PFSK-1 (cell line): Measurements from ENCODE around the gene SEPTIN1.

Experiments used
- FOXP2 ChIP-seq: optimal IDR thresholded peaks from 2 replicates; pipeline ENCODE3; 2011; ENCODE audit warnings: borderline replicate concordance, control low read depth, inconsistent platforms; ENCODE audit not compliant: insufficient read depth; ENCODE audit errors: extremely low read length, extremely low read depth
- POLR2AphosphoS5 ChIP-seq: IDR thresholded peaks from 2 replicates; pipeline ENCODE4 v1.6.1; 2012; ENCODE audit warnings: low read depth, mild to moderate bottlenecking, control low read depth, low read length, moderate library complexity
- SIN3A ChIP-seq: IDR thresholded peaks from 2 replicates; pipeline ENCODE4 v1.6.1; 2012; ENCODE audit warnings: mild to moderate bottlenecking, low read length, moderate library complexity, borderline replicate concordance; ENCODE audit not compliant: insufficient read depth
- TAF1 ChIP-seq: IDR thresholded peaks from 2 replicates; pipeline ENCODE4 v1.6.1; 2012; ENCODE audit warnings: low read length, control low read depth, borderline replicate concordance; ENCODE audit not compliant: insufficient read depth
- TF ChIP-seq, protein P1 (sequence below), 2 experiments: IDR thresholded peaks; 2 replicates each; pipeline versions ENCODE4 v1.6.1 to v1.8.0; 2011 to 2012; ENCODE audit warnings: low read depth in 2 of 2, low read length in 2 of 2, control low read depth in 1 of 2, inconsistent platforms in 1 of 2, mild to moderate bottlenecking in 1 of 2, moderate library complexity in 1 of 2; ENCODE audit not compliant: insufficient read depth in 1 of 2

DNA sequence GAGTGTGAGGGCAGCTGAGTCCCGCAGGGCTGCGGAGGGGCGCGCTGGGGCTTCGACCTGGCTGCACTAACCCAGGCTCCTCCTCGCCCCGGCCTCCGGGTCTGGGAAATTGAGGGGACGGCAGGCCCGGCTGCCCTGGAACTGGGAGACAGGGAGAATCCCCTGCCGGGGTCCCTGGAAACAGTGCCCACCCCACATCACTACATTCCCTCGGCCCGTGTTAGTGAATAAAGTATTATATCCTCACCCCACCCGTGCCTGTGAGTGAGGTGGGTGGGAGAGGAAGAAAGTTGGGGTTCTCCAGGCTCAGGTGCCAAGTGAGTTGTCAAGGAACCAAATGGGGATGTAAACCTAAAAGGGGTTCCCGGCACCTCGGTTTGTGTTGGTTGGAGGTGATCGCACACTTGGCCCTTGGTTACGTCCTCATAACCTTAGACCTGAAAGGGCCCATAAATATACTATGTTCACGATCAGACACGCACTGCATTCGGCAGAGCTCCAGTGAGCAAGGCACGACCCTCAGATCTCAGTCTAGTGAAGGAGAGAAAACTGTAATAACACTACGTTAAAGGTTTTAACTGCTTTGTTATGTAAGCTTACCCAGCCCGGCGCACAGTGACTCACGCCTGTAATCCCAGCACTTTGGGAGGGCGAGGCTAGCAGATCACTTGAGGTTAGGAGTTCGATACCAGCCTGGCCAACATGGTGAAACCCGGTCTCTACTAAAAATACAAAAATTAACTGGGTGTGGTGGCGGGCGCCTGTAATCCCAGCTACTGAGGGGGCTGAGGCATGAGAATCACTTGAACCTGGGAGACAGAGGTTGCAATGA is 36.2 kb upstream of the SEPTIN1 start:
- no peak for TF ChIP-seq SIN3A
- no peak for TF ChIP-seq POLR2AphosphoS5
- TF ChIP-seq, protein P1, sequence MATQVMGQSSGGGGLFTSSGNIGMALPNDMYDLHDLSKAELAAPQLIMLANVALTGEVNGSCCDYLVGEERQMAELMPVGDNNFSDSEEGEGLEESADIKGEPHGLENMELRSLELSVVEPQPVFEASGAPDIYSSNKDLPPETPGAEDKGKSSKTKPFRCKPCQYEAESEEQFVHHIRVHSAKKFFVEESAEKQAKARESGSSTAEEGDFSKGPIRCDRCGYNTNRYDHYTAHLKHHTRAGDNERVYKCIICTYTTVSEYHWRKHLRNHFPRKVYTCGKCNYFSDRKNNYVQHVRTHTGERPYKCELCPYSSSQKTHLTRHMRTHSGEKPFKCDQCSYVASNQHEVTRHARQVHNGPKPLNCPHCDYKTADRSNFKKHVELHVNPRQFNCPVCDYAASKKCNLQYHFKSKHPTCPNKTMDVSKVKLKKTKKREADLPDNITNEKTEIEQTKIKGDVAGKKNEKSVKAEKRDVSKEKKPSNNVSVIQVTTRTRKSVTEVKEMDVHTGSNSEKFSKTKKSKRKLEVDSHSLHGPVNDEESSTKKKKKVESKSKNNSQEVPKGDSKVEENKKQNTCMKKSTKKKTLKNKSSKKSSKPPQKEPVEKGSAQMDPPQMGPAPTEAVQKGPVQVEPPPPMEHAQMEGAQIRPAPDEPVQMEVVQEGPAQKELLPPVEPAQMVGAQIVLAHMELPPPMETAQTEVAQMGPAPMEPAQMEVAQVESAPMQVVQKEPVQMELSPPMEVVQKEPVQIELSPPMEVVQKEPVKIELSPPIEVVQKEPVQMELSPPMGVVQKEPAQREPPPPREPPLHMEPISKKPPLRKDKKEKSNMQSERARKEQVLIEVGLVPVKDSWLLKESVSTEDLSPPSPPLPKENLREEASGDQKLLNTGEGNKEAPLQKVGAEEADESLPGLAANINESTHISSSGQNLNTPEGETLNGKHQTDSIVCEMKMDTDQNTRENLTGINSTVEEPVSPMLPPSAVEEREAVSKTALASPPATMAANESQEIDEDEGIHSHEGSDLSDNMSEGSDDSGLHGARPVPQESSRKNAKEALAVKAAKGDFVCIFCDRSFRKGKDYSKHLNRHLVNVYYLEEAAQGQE (IDR thresholded peaks at IDR 0.05; ENCODE audit: insufficient read depth in 1 of 2, low read depth in 2 of 2, low read length in 2 of 2): no peak
- TF ChIP-seq TAF1: no peak
- no peak for TF ChIP-seq FOXP2
